Uterus (tissue), 2 donors: ENCODE data around the gene ARHGEF7.

Experiments
- POLR2A ChIP-seq, 2 donors: fragments of 450-650 bp; IDR thresholded peaks; one replicate each; pipeline ENCODE4 v1.6.1; 2016; ENCODE audit warnings: antibody characterized with exemption in 2 of 2, mild to moderate bottlenecking in 1 of 2, moderate library complexity in 1 of 2
- TF ChIP-seq, protein P1 (sequence below), 4 experiments: fragments of 200-600 bp in 2 of 4; fragments of 450-650 bp in 2 of 4; sonication (generic) in 2 of 4; IDR thresholded peaks; one replicate each; pipeline ENCODE4 v1.5.1; 2016 to 2019; ENCODE audit warnings: antibody characterized with exemption in 4 of 4, mild to moderate bottlenecking in 2 of 4, moderate library complexity in 1 of 4

DNA sequence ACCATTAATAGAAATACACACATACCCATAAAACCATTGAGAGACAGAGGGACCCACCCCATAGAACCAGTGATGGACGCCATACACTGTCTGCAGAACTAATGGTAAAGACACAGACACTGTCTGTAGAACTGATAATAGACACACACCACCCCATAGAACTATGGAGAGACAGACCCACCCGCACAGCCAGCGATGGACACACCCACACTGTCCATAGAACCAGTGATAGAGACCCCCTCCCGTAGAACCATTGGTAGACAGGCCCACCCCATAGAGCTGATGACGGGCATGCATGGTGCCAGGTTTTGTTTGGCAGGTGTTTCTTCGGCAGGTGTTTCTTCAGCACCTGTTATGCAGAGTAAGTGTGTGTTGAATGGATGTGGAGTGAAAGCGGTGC is 117.1 kb downstream of the ARHGEF7 start:
- TF ChIP-seq, protein P1, sequence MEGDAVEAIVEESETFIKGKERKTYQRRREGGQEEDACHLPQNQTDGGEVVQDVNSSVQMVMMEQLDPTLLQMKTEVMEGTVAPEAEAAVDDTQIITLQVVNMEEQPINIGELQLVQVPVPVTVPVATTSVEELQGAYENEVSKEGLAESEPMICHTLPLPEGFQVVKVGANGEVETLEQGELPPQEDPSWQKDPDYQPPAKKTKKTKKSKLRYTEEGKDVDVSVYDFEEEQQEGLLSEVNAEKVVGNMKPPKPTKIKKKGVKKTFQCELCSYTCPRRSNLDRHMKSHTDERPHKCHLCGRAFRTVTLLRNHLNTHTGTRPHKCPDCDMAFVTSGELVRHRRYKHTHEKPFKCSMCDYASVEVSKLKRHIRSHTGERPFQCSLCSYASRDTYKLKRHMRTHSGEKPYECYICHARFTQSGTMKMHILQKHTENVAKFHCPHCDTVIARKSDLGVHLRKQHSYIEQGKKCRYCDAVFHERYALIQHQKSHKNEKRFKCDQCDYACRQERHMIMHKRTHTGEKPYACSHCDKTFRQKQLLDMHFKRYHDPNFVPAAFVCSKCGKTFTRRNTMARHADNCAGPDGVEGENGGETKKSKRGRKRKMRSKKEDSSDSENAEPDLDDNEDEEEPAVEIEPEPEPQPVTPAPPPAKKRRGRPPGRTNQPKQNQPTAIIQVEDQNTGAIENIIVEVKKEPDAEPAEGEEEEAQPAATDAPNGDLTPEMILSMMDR (IDR thresholded peaks at IDR 0.05) = no peak
- no peak for TF ChIP-seq POLR2A (IDR thresholded peaks at IDR 0.05)
